Measurements from ENCODE around the gene SMIM20.

DNA sequence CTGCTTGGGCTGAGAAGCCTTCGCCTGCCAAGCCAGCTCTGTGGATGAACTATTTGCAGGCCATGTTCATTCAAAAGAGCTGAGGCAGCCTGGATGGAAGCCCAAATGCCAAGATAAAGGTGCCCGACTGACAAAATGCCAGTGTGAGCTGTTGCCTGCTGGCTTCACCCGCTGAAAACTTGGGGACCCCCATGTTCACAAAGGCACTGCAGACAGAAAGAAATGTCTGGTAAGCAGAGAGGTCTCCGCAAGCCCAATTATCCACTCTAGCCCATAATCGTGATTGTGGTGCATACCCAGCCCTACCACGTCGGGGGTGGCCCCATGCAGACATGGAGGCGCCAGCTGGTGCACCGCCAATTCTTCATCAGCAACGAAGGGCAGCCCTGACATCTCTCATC lies 13.0 kb upstream of the SMIM20 start:
- TF ChIP-seq, protein P1, sequence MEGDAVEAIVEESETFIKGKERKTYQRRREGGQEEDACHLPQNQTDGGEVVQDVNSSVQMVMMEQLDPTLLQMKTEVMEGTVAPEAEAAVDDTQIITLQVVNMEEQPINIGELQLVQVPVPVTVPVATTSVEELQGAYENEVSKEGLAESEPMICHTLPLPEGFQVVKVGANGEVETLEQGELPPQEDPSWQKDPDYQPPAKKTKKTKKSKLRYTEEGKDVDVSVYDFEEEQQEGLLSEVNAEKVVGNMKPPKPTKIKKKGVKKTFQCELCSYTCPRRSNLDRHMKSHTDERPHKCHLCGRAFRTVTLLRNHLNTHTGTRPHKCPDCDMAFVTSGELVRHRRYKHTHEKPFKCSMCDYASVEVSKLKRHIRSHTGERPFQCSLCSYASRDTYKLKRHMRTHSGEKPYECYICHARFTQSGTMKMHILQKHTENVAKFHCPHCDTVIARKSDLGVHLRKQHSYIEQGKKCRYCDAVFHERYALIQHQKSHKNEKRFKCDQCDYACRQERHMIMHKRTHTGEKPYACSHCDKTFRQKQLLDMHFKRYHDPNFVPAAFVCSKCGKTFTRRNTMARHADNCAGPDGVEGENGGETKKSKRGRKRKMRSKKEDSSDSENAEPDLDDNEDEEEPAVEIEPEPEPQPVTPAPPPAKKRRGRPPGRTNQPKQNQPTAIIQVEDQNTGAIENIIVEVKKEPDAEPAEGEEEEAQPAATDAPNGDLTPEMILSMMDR (IDR thresholded peaks at IDR 0.05; ENCODE audit: low read depth, low read length, poor library complexity, severe bottlenecking) = no peak
- no peak for TF ChIP-seq EZH2phosphoT487 (IDR thresholded peaks at IDR 0.05; ENCODE audit: borderline replicate concordance, low read length)

All from DOHH2 (cell line).